LNCaP clone FGC (cell line): ENCODE results near the gene PGM2L1.

Experiments
- DNase-seq: peaks from one replicate; pipeline ENCODE4 v3.0.0-alpha.2; 2011; ENCODE audit warnings: low read depth
- H3K4me3 ChIP-seq: 2 replicates; pipeline ENCODE4 v1.5.1; 2011; ENCODE audit warnings: mild to moderate bottlenecking, low read depth, low read length, control low read depth
- CTCF ChIP-seq: IDR thresholded peaks from 2 replicates; pipeline ENCODE4 v1.5.1; 2012; ENCODE audit warnings: mild to moderate bottlenecking; ENCODE audit not compliant: control insufficient read depth, insufficient read depth; ENCODE audit errors: extremely low read depth

The PGM2L1 gene

DNA sequence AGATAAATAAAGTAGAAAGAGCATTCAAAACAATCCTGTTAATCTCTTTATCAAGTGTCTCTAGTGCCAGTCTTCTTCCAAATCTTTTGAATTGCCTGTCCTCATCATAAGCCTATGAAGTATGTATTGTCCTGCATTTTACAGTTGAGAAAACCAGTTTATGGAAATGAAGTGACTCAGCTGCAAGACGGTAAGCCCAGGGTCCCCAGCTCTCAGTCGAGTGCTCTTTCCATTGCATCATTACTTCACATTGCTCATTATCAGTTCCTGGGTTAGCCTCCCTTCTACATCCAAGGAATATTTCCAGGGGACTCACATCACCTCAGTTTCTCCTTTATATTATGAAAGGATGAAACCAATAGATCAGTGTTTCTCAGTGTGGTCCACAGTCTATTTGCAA is 77.7 kb downstream of the PGM2L1 start:
- no peak overlapping the region for H3K4me3 ChIP-seq
- no peak for TF ChIP-seq CTCF
- no peak for DNase-seq

DNA sequence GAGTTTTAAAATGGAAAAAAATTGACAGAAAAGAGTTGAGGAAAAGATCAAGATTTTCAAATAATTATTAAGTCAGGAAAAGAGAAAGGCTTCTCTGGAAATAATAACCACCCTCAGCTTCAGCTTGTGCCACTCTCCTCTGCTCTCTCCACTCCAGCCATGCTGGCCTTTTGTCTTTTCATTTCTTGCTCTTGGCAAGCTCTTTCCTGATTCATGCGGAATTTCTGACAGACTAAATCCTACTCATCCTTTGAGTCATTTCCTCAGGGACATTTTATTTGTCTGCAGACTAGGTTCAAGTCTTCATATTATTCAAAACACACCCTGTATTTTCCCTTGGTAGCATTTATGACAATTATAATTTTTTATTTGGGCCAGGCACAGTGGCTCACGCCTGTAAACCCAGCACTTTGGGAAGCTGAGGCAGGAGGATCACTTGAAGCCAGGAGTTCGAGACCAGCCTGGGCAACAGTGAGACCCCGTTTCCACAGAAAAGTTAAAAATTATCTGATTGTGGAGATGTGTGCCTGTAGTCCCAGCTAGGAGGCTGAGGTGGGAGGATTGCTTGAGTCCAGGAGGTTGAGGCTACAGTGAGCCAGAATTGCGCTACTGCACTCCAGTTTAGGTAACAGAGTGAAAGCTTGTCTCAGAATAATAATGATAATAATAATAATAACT is 79.0 kb downstream of the PGM2L1 start:
- H3K4me3 ChIP-seq: no peak overlapping the region
- no peak for TF ChIP-seq CTCF
- no peak for DNase-seq

- H3K4me3 ChIP-seq: no peak overlapping the region
- DNase-seq: no peak
These were observed 79.8 kb downstream of the PGM2L1 start for GRCh38 chr11:74318241-74318932.

GRCh38 chr11:74316772-74317505 is 81.3 kb downstream of the PGM2L1 start:
- no peak for TF ChIP-seq CTCF
- no peak for DNase-seq
- H3K4me3 ChIP-seq: no peak overlapping the region

More at GRCh38 chr11:74318241-74318932, 79.8 kb downstream of the PGM2L1 start:
- no peak for TF ChIP-seq CTCF

GRCh38 chr11:74312326-74312725 is 85.9 kb downstream of the PGM2L1 start:
- no peak for TF ChIP-seq CTCF
- H3K4me3 ChIP-seq: no peak overlapping the region
- DNase-seq: peak; percentile 21

DNA sequence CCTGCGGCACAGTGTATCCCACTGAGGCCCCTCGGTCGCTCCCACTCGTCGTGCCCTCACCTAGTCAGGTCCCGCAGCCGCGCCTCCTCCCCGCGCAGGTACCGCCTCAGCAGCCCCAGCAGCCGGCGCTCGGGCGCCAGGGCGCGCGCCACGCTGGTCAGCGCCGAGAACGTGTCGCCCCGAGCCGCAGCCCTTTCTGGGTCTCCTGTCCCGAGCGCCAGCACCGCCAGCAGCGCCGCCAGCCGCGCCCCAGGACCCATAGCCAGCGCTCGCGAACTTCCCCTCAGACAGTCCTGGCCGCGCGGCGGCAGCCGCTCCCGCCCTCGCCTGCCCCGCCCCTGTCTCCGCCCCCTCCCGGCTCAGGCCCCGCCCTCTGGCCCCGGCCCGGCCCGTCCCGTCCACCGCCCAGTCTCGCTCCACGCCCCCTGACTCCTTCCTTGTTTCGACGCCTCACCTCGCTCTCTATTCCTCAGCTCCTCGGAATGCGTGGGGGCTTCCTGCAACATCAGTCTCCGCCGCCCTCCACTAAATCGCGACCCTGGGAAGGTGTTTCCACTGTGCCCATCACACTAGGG is 86.8 kb downstream of the PGM2L1 start, which contains the start of gene P4HA3:
P4HA3 (minus strand) TSS at position 289 of the 575 bp plus-strand sequence; CDS start at position 260, 29 bp downstream.
- no peak for DNase-seq
- peak within 1 kb of the TSS; percentile 47 for H3K4me3 ChIP-seq
- TF ChIP-seq CTCF: peak; percentile 37
